Stimulated activated CD4-positive, alpha-beta T cell treated with anti-CD3 and anti-CD28 coated beads, Interleukin-1b, Interleukin-23, amount 100 ng/mL, for 48 hours (primary cell): Measurements from ENCODE around the gene LYZL6.

Experiments used
- DNase-seq: peaks from one replicate; pipeline ENCODE4 v3.0.0-alpha.2; 2020

The LYZL6 gene

GRCh38 chr17:35943537-35943936, at the start of gene LYZL6:
Gene LYZL6, minus strand, starts transcription at chr17:35943713. Its CDS starts 4,357 bp downstream, at chr17:35939356.
- no peak for DNase-seq

- DNase-seq, result no peak
These were observed 47.6 kb upstream of the LYZL6 start for GRCh38 chr17:35991075-35991474.

GRCh38 chr17:35988164-35988563, 44.7 kb upstream of the LYZL6 start:
- no peak for DNase-seq

- DNase-seq, result no peak
These were observed 43.1 kb upstream of the LYZL6 start, which contains the start of gene CCL14 for GRCh38 chr17:35986643-35987042. Gene CCL14, minus strand, starts transcription at chr17:35986729. Its CDS starts 80 bp downstream, at chr17:35986649.

GRCh38 chr17:35984140-35984539, 40.6 kb upstream of the LYZL6 start:
- no peak for DNase-seq

GRCh38 chr17:35982409-35983191, 39.1 kb upstream of the LYZL6 start:
- no peak for DNase-seq

GRCh38 chr17:35981908-35982330, 38.4 kb upstream of the LYZL6 start:
- DNase-seq, result no peak

- no peak for DNase-seq
These were observed 37.7 kb upstream of the LYZL6 start, which contains the start of gene CCL16 for GRCh38 chr17:35981246-35981645. Gene CCL16, minus strand, starts transcription at chr17:35981497. Its CDS starts 77 bp downstream, at chr17:35981420.

GRCh38 chr17:35978346-35978745, 34.8 kb upstream of the LYZL6 start:
- no peak for DNase-seq

- no peak for DNase-seq
These were observed 34.0 kb upstream of the LYZL6 start for GRCh38 chr17:35977509-35977908.

GRCh38 chr17:35973333-35974260, 30.1 kb upstream of the LYZL6 start:
- DNase-seq, result no peak

- no peak for DNase-seq
These were observed 29.4 kb upstream of the LYZL6 start for GRCh38 chr17:35972945-35973332.

- DNase-seq, result no peak
These were observed 29.0 kb upstream of the LYZL6 start for GRCh38 chr17:35972535-35972934.

GRCh38 chr17:35972066-35972465, 28.6 kb upstream of the LYZL6 start:
- no peak for DNase-seq

- peak; percentile 68 for DNase-seq
These were observed 26.3 kb upstream of the LYZL6 start for GRCh38 chr17:35969558-35970380.

- DNase-seq, result no peak
These were observed 25.1 kb upstream of the LYZL6 start for GRCh38 chr17:35968520-35969054.

GRCh38 chr17:35965272-35965671, 21.8 kb upstream of the LYZL6 start:
- no peak for DNase-seq

GRCh38 chr17:35963663-35964062, 20.1 kb upstream of the LYZL6 start:
- DNase-seq, result no peak

GRCh38 chr17:35953720-35954119, 10.2 kb upstream of the LYZL6 start:
- DNase-seq, result no peak

GRCh38 chr17:35949401-35949800, 5.9 kb upstream of the LYZL6 start:
- DNase-seq, result no peak

GRCh38 chr17:35948092-35948491, 4.6 kb upstream of the LYZL6 start:
- no peak for DNase-seq

GRCh38 chr17:35947156-35947585, 3.7 kb upstream of the LYZL6 start:
- DNase-seq, result peak; percentile 33
